MM.1S (cell line): Measurements from ENCODE around the gene IQCK.

Source experiments
- EZH2 ChIP-seq: fragments of 300-600 bp; sonication (generic); optimal IDR thresholded peaks from 2 replicates; pipeline ENCODE3; 2017; ENCODE audit warnings: low read depth, mild to moderate bottlenecking, antibody characterized with exemption, low read length, mixed read lengths
- EZH2phosphoT487 ChIP-seq: fragments of 300-600 bp; sonication (generic); IDR thresholded peaks from 2 replicates; pipeline ENCODE4 v1.6.1; 2018; ENCODE audit warnings: antibody characterized with exemption, low read length
- TF ChIP-seq, protein P1 (sequence below): fragments of 300-600 bp; sonication (generic); IDR thresholded peaks from 2 replicates; pipeline ENCODE4 v1.5.1; 2016; ENCODE audit warnings: antibody characterized with exemption, low read length, mixed read lengths

DNA sequence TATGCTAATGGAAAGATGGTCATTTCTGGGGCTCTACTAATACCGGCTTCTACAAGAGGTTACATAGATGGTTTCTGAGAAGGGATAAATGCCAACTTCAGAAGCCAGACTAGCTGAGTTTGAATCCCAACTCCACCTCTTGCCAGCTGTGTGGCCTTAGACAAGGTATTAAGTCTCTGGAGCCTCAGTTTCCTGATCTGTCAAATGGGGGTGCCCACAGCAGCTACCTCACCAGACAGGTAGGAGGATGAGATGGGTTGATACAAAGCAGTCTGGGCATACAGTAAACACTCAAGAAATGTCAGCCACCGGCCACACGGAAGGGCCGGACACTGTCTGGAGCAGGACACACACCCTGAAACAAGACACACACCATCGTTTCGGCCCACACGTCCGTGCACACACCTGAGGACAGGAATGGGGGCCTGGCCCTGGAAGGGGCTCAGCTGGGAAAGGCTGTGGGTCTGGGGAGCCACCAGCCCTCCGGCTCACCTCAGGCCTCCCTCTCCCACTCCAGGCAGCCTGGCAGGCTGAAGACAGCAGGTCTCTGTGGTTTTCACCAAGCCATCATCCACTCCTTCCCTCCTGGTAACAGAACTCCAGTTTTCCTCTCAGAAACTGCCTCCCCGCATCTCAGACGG, 5.5 kb upstream of the IQCK start:
- TF ChIP-seq, protein P1, sequence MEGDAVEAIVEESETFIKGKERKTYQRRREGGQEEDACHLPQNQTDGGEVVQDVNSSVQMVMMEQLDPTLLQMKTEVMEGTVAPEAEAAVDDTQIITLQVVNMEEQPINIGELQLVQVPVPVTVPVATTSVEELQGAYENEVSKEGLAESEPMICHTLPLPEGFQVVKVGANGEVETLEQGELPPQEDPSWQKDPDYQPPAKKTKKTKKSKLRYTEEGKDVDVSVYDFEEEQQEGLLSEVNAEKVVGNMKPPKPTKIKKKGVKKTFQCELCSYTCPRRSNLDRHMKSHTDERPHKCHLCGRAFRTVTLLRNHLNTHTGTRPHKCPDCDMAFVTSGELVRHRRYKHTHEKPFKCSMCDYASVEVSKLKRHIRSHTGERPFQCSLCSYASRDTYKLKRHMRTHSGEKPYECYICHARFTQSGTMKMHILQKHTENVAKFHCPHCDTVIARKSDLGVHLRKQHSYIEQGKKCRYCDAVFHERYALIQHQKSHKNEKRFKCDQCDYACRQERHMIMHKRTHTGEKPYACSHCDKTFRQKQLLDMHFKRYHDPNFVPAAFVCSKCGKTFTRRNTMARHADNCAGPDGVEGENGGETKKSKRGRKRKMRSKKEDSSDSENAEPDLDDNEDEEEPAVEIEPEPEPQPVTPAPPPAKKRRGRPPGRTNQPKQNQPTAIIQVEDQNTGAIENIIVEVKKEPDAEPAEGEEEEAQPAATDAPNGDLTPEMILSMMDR: no peak
- no peak for TF ChIP-seq EZH2
- TF ChIP-seq EZH2phosphoT487: no peak
